OCI-M1 (cell line): ENCODE measurements around the gene MGAT2.
A peak's percentile ranks its signal among the peaks of the same experiment; 100 is the strongest.
"Not testable (repeated sequence)": the region's sequence is repeated elsewhere in the genome, so short reads cannot be mapped to it uniquely, and the experiment has no call there.

Experiments used
- DNase-seq: peaks from one replicate; lab custom pipeline; 2025; lab: John Stamatoyannopoulos, UW

The MGAT2 gene

GRCh38 chr14:49612671-49613070, 7.9 kb upstream of the MGAT2 start:
- DNase-seq = no peak

- DNase-seq = peak; percentile 23
These were observed 6.4 kb upstream of the MGAT2 start for GRCh38 chr14:49614196-49614595.

GRCh38 chr14:49615776-49616175, 4.8 kb upstream of the MGAT2 start:
- DNase-seq = no peak

GRCh38 chr14:49617852-49618519, 2.6 kb upstream of the MGAT2 start:
- no peak for DNase-seq

- DNase-seq = not testable (repeated sequence)
These were observed 1.3 kb upstream of the MGAT2 start for GRCh38 chr14:49619273-49619672.

GRCh38 chr14:49619730-49620129, 869 bp upstream of the MGAT2 start:
- peak; percentile 41 for DNase-seq

- DNase-seq = peak; percentile 71
These were observed 699 bp downstream of the MGAT2 start for GRCh38 chr14:49621114-49621881.

- DNase-seq = no peak
These were observed 1.5 kb downstream of the MGAT2 start for GRCh38 chr14:49622022-49622607.

- DNase-seq = no peak
These were observed 2.8 kb downstream of the MGAT2 start for GRCh38 chr14:49623387-49623786.

- DNase-seq = no peak
These were observed 3.6 kb downstream of the MGAT2 start for GRCh38 chr14:49623941-49624839.

GRCh38 chr14:49633640-49634546, 13.3 kb downstream of the MGAT2 start:
- peak; percentile 94 for DNase-seq

GRCh38 chr14:49634547-49635334, 14.1 kb downstream of the MGAT2 start, which contains the start of gene DNAAF2:
TSS of gene DNAAF2 (minus strand) at chr14:49635244. CDS start at chr14:49635149, 95 bp downstream.
- DNase-seq = peak; percentile 70

GRCh38 chr14:49636866-49637265, 16.3 kb downstream of the MGAT2 start:
- no peak for DNase-seq

- no peak for DNase-seq
These were observed 17.0 kb downstream of the MGAT2 start for GRCh38 chr14:49637534-49638078.

GRCh38 chr14:49640540-49641417, 20.2 kb downstream of the MGAT2 start:
- peak; percentile 25 for DNase-seq

- peak; percentile 4 for DNase-seq
These were observed 21.1 kb downstream of the MGAT2 start for GRCh38 chr14:49641697-49642129.

- DNase-seq = no peak
These were observed 21.6 kb downstream of the MGAT2 start for GRCh38 chr14:49642163-49642562.

GRCh38 chr14:49653508-49653907, 32.9 kb downstream of the MGAT2 start:
- DNase-seq = no peak

- DNase-seq = no peak
These were observed 33.9 kb downstream of the MGAT2 start for GRCh38 chr14:49654511-49654910.
